ENCODE data around the gene DAD1.
A peak's percentile ranks its signal among the peaks of the same experiment; 100 is the strongest.

Gene DAD1

DNA sequence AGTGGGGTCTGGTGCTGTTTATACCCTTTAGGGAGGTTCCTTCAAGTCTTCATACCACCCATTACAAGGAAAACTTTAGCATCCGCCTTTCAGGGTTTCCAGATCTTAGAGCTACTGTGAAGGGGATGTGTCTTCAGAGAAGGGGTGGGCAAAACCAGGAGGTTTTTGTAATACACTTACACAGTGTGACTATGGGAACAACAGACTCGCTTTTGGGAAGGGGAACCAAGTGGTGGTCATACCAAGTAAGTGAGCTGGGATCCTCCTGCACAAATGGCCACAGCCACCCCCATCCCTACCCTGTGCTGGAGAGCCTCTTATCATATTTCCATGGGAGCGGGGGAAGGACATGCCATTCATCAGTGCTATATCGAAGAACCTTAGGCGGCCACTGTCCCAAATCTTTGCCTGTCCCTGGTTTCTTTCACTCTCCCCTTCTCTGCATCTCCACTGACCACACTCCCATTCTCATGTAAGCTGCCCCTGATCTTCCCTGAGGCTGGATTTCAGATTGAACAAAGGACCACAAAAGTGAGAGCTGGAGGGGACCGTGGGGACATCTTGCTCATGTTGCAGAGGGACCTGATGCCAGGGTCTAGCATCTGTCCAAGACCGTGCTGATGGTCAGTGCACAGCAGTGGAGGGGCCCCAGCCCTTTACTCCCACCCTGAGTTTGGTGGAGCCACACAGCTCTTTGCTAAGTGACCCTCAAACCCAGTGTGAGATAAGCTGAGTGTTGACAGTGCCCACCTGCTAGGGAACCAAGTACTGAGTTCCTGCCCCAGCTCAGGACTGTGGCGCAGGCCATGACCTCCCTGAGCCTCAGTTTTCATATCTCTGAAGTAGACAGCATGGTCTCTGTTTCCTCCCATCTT, 51.4 kb downstream of the DAD1 start:
- DNase-seq = no peak

DNA sequence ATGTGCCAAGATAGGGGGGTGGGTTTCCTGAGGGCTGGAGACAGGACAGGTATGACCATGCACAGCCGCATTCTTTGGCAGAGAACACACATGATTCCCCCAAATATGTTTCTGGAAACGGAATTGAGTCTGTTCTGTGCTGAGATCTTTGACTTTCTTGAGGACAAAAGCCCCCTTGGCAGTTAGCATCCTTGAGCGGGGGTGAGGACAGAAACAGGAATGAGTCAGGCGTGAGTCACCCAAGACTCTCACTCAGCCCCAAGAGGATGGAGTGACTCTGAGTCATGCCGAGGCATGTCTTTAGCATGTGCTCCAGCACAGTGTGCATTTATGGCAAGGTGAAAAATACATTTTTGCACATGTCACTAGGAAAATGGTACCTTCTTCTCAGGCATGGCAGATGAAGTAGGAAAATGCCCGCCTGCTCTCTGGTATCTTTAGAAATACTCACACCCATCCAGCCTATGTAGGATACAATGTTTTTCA, 52.1 kb downstream of the DAD1 start:
- DNase-seq = peak in 22 of 58 donors; percentile 1 to 47 (median 17)

DNA sequence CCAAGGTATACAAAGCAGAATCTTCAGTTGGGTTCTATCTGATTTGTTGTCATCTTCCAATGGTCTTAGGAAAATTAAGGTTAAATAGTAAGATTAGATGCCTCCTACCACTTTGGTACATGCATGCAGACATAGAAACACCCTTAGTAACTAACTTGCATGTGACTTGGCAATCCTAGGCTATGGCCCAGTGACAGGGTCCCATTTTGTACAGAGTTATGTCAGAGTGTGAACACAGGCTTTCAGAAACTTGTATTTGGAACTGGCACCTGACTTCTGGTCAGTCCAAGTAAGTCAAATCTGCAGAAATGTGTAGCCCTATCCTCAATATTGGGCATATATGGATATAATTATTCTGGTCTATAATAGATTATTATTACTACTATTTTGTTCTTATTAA, 53.1 kb downstream of the DAD1 start:
- DNase-seq = no peak

DNA sequence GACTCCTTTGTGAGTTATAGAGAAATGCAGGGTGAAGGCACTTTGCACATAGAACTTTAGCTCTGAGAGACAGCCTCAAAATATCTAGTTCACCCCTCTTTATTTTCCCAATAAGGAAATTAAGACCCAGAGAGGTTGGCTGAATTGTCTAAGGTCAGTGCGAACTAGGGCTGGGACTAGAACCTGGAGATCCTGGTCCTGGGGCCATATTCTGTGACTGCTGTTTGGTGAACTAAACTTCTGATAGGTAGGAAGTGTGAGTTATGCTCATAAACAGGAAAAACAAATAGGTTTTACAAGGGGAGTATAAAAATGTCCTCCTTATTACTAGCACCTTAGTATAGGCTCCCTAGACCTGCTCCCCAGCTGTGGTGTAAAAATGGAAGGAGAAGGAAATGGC, 53.9 kb downstream of the DAD1 start:
- DNase-seq = no peak

DNA sequence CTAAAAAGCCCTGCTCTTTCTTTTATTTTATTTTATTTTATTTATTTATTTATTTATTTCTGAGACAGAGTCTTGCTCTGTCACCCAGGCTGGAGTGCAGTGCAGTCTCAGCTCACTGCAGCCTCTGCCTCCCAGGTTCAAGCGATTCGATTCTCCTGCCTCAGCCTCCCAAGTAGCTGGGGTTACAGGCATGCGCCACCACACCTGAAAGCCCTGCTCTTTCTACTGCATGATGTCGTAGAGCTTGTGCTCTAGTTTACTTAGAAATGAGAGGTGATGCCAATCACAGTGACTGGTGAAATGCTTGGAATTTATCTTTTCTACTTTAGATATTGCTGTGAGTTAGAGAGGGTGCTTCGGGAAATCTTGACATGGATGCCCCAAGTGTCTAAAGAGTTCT, 54.5 kb downstream of the DAD1 start:
- DNase-seq = no peak

DNA sequence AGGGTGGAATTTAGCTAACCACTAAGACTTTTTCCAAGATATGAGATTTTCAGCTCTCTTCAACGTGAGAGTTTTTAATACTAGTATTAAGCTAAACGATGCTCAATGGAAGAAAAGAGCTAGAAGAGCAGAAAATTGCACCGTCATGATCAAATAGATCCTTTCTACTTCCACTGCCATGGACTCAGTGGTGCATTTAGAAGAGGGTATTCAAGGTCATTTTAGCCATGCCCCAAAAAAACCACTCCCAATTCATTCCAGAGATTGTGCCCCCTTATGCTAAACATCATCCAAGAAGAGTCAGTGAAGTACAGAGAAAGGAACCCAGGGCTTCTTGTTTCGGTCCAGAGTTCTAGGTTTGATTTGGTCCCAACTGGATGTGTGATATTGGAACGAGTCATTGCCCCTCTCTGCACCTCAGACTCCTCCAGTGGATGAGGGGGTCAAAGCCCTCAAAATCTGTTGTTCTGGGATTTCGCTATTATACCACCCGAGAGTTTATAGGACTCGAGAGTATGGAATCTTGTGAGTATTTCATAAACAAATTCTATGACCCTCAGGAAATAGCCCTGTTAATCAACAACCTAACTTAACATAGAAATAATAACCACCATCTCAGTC, 55.2 kb downstream of the DAD1 start:
- no peak for DNase-seq

DNA sequence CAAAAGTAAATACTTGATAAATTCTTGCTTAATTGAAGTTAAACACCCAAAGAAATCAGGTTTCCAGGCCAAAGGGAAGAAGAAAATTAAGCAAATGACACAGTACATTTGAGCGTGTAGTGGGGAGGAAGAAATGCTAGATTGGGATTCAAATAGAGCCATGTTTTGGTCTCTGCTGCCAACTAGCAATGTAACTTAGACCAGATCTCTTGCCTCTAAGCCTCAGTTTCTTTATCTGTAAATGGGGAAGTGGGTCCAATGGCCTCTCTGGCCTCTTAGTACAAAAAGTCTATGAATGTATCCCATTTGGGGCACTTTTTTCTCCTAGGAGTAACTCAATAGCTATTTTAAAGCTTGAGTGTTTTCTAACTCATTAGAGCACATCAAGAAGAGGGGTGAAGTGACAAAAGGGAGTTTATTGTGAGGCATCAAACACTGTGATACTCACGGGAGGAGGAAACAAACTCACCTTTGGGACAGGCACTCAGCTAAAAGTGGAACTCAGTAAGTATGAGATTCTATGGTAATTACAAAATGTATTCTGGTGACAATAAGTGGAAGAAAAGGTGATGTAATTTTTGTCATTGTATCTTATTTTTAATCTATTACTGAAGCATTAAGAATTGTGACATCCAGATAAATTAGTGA, 55.8 kb downstream of the DAD1 start:
- DNase-seq = no peak

DNA sequence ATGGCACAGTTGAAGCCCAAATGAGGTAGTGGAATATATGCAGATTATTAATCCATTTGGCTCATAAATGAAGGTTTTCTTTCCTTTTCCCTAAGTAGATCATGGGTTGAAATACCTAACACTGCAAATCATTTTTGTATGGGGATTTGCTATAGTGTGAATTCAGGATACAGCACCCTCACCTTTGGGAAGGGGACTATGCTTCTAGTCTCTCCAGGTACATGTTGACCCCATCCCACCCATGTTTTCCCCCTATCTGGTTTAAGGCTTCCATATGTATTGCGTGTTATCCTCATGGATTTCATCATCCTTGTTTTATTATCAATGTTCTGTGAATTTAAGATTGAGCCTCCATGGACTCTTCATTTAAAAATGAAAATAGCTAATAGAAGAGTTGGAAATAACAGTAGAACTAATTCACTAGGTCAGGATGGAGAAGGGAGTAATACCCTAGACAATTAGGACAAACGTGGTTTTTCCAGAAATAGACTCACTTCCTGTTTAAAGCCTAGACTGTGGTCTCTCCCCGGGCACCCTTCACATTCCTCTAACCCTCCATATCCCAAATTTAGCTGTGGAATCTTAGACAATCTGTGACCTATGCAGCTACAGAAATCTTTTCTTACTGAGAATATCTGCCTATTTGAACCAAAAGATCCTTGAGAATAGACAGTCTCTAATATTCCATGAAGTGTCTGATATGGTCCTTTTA, 56.5 kb downstream of the DAD1 start:
- DNase-seq = no peak

DNA sequence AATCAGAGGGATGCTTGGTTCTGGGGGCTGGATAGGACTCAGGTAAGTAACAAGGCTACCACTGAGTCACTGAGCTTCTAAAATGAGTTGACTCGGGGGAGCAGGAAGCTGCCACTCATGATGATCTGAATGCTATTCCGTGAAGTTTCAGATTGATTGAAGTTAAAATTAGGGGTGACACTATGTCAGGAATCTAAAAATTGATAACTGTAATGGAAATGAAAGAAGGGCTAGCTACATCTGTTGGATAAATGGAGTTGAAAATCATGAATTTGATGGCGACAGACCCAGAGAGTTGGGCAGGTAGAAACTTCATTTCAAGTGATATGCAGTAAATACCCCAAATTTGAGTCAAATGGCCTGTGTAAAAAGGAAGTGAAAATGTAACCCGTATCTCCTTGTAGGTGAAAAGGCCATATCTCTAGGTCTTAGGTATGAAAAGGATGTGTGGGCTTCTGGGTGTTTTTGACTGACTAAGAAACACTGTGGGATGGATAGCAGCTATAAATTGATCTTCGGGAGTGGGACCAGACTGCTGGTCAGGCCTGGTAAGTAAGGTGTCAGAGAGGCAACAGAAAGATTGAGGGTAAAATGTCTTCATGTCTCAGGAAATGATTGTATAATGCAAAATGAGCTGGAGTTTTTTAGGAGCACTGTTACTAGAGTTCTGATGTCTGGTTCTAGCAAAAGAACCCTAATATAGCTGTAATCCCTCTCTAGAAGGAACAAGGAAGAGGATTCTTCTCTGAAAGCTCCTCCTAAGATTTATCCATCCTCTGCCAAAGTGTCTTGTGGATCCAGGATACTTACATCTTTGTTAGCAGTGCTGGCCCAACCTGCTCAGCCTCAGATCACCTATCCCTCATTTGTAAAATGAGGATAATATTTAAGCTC, 57.3 kb downstream of the DAD1 start:
- DNase-seq = no peak

DNA sequence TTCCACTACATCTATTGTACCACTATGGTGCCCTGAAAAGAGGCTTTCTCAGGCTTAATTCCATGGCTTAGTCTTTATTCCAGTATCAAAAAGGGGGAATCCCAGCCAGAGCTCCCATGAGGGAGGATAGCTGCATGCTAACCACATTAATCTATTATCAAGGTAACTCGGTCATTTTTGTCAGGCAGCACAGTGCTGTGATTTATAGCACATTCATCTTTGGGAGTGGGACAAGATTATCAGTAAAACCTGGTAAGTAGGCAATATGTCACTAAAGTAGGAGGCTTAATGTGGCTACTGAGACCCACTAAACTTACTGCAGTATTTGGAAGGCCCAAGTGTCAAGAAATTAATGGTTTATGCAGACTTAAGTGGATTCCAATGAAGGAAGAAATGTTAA, 58.9 kb downstream of the DAD1 start:
- DNase-seq = no peak

DNA sequence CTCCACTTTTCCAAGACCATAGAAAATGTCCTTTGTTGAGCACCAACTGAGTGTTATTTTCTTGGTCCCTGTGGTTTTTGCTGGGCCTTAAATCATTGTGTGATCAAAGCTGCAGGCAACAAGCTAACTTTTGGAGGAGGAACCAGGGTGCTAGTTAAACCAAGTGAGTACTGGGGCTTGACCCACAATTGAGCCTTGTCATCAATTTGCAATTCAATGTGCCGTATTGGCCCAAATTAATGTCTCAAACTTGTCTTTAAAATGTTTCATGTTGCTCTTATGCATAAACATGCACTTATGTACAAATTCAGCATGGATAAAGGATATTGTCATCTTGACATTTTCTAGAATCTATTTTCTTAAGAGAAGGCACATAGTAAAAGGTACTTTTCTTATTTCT, 62.3 kb downstream of the DAD1 start:
- DNase-seq = no peak

DNA sequence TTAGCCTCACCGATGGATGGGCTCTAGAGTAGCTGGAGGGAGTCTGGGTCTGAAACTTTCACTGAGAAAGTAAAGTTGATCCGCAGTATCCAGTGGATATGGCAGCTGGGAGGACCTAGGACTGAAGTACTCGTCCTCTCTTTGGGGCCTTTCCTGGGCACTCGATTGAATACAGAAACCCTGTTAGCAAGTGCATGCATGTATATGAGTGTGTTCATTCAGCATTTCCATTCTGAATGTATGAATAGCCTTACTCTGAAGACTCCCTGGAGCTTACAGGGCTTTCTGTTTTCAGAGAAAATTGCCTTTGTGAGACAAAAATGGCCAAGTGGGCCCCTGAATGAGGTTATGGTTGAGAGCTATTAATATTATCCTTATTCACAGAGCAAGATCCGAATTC, 62.8 kb downstream of the DAD1 start:
- no peak for DNase-seq

DNA sequence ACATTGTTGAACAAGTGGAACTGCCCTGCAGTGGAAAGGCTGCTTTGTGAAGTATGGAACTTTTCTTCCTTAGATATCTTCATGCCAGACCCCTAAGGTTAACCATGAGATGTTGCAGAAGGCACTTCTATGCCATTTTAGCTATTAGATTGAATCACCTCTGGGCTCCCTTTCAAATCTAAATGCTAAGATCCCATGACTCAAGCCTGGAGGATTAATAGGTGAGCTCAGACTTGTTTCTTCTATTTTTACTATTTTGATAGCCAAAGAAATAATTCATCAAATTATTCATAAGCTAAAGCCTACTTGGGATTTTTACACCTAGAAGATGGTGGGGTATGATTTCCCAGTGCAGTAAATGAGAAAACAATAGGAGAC, 64.3 kb downstream of the DAD1 start:
- no peak for DNase-seq

DNA sequence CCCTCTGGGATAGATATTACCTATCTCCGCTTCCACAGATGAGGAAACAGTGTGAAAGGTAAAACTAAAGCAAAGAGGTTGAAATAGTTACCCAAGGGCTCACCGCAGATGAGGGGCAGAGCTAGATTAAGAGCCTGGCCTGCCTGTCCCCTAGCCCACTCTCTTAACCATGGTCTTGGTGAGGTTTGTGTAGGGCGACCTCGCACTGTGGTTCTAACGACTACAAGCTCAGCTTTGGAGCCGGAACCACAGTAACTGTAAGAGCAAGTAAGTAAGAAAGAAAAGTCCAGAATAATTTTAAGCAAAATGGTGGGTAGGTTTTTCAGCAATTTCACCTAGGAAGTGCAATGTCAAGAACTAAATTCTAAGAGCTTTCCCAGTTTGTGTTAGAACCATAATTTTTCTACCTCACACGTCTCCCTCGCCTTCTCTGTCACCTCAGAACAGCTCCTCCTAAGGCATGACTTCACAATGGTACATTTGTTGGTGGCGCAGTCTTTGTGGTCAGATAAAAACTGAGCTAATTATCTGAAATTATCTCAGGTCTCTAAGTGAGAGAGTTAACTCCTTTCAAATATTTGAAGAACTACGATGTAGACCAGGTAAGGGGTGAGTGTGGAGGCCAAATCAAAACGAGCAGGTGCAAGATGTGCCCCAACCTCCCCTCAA, 64.8 kb downstream of the DAD1 start:
- DNase-seq = no peak

DNA sequence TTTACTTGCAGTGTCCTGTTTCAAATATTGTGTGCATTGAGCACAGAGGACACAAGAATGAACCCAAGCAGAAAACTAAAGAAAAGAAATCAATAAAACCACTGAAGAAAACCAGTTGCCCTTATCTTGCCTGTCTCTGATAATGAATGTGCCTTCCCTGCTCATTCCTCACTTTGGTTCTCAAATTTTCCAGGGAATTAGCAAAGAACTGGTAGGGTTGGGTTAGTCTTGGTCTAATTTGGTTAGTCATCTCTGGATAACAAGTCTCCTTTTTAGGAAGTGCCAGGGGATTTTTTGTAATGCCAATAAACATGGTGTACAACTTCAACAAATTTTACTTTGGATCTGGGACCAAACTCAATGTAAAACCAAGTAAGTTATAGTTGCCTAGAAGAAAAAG, 65.7 kb downstream of the DAD1 start:
- no peak for DNase-seq

DNA sequence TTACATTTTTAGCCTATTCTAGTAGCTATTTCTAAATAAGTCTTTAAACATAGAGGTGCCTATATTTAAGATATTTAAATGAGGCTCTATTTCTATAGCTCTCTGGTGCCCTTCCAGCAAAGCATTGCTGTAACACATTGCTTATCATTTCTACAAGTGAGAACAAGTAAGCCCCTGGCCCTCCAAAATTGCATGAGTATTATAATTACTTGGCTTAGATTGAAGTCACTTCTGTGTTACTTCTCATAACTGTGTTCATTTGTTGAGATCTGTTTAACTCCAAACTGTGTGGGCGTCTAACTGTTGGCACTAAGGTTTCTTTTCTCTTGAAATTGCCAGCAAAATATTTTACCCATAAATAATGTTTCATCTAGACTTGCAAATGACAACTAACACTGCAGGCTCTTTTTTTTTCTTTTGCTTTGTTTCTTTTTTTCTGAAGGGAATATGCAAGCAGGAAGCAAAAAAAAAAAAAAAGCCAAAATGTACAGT, 66.5 kb downstream of the DAD1 start:
- DNase-seq = peak in 2 of 58 donors; percentile 0 to 15

DNA sequence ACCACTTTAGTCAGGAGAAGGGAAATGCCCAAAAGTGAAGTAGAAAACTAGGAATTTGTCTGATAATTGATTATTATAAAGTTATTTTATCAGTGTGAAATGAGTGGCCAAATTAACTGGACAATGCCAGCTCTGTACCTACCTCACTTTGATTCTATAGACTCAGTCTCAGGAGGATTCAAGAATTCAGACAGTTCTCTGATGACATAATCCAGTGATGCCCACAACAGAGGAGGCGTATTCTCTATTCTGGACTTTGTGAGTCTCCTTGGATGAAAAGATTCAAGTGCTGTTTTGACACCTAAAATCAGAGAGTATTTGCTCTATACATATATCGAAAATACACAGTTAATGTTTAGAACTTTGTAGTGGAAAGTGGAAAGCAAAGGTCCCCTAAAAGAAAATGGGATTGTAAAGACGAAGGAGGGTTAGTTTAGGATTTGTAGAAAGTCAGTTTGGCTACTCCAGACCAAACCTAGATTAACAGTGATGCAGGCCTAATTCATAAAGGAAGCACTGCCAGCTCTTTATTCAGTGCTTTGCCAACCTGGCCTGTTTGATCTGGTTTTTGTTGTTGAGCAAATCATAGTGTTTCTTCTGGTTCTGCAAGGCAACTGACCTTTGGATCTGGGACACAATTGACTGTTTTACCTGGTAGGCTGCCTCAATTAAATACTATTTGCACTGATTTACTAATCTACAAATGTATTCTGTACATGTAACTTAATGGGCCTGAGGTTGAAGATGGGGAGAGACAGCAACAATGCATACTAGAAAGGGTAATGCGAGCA, 67.4 kb downstream of the DAD1 start:
- no peak for DNase-seq

DNA sequence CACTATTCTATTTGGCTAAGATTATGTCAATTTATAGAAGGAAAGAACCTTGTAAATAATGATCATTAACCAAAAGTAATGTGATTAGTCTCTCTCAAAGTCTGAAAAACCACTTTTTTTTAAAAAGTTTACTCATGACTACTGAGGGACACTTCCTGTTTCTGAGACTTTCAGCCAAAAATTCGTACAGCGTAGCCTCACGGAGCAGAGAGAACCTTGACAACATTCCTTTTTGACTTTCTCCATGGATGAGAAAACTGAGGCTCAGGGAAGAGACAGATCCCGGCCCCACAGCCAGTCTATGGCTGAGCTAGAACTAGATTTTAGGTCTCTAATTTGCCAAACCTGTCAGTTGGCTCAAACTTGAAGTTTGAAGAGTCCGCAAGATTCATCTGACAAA, 68.2 kb downstream of the DAD1 start:
- DNase-seq = no peak
